Esophagus (tissue), 2 donors: ENCODE data around the gene MAST1. TPM values are rescaled to one million over a fixed set of nuclear protein-coding genes. Genes with fewer than 3 reads are reported as not detected.
A peak's percentile ranks its signal among the peaks of the same experiment; 100 is the strongest.
"Not testable (repeated sequence)": the region's sequence is repeated elsewhere in the genome, so short reads cannot be mapped to it uniquely, and the experiment has no call there.

Experiments
- H3K27ac ChIP-seq, 2 donors: one replicate each; pipeline ENCODE4 v1.5.1; 2013; ENCODE audit warnings: low read depth in 2 of 2, mild to moderate bottlenecking in 2 of 2, inconsistent platforms in 1 of 2, low read length in 1 of 2, moderate library complexity in 1 of 2
- H3K27me3 ChIP-seq, 2 donors: one replicate each; pipeline ENCODE4 v1.6.1; 2013; ENCODE audit warnings: low read length in 2 of 2, control low read depth in 1 of 2, mild to moderate bottlenecking in 1 of 2; ENCODE audit not compliant: insufficient read depth in 2 of 2, control insufficient read depth in 1 of 2
- H3K36me3 ChIP-seq, 2 donors: one replicate each; pipeline ENCODE4 v1.6.1; 2013; ENCODE audit warnings: low read length in 1 of 2; ENCODE audit not compliant: control insufficient read depth in 2 of 2, insufficient read depth in 2 of 2
- H3K4me1 ChIP-seq, 2 donors: one replicate each; pipeline ENCODE4 v1.6.1; 2013; ENCODE audit warnings: low read length in 1 of 2; ENCODE audit not compliant: control insufficient read depth in 2 of 2, insufficient read depth in 2 of 2
- H3K4me3 ChIP-seq, 2 donors: one replicate each; pipeline ENCODE4 v1.5.1; 2013; ENCODE audit warnings: low read length in 2 of 2, mild to moderate bottlenecking in 2 of 2, low read depth in 1 of 2, moderate library complexity in 1 of 2
- H3K9me3 ChIP-seq, 2 donors: one replicate each; pipeline ENCODE4 v1.6.1; 2013; ENCODE audit warnings: mild to moderate bottlenecking in 2 of 2, low read depth in 1 of 2, low read length in 1 of 2, moderate library complexity in 1 of 2; ENCODE audit not compliant: control insufficient read depth in 2 of 2, insufficient read depth in 1 of 2
- WGBS, 2 donors: extraction: QIAGEN DNeasy Blood & Tissue Kit; methylation state at CpG; one replicate each; pipeline ENCODE4 v1.1.7; 2013; 5-methylcytosine and 5-hydroxymethylcytosine counted together
- polyA plus RNA-seq, 2 donors: library from polyadenylated mRNA; stranded (reverse); fragments of 200-250 nt; gene quantifications; one replicate each; pipeline ENCODE4 v1.2.3, GENCODE V29; 2013
- donor health status: healthy with polysubstance abuse.
- donor health status: Bipolar disorder and iron deficiency.

MAST1 gene
- polyA plus RNA-seq, 2 donors, result 0.18 to 0.22 TPM

DNA sequence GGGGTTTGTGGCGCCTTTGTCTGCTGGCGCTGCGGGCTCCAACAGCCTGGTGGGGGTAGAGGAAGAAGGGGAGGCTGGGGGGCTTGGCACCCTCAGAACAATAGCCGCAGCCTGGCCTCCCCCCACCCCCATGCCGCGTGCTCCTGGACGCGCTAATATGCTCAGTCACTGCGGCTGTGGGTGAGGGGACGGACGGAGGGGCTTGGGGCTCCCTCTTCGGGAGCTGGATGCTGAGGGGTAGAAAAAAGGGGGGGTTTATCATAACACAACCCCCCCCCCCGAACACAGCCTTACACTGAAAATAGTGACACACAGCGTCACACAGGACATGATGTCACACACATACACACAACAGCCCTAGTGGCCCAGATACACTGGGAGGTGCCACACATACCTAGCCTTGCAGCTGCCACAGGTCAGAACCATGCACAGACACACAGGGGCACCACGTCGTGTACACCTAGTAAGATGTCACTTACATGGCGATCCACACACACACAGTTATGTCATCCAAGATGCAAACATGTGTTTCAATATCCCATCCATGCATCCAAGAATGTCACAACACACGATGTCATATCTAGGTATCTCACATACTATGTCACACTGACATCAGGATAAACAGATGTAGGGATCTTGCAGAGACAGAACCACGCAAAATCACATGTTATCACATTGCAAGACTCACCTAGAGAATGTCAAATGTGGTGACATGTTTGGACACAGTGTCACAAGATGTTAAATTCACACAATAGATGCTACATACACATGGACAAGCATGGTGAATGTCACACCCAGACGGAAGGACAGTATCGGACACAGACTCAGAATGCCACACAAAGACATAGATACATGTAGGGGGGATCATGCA, 806 bp downstream of the MAST1 start:
- Histone ChIP-seq H3K27me3 (peaks cover 0 to 24% of the 10 kb centered on the region in 2 donors), H3K4me3 (peak overlapping the region in 1 of 2 donors; percentile 40), H3K36me3 (no peaks in the 10 kb centered on the region), H3K27ac (no peak overlapping the region), H3K4me1 (peaks cover 6 to 16% of the 10 kb centered on the region in 2 donors), H3K9me3 (peaks cover 3 to 8% of the 10 kb centered on the region in 2 donors)
- WGBS, 2 donors, result 20 to 23% methylated on average over 18 to 21 of the region's 21 CpGs

- WGBS, 2 donors, result 24 to 25% methylated on average over 43 of the region's 43 CpGs
- no peaks in the 10 kb centered on the region for H3K36me3 ChIP-seq
- no peak overlapping the region for H3K27ac ChIP-seq
- peaks cover 4 to 11% of the 10 kb centered on the region in 2 donors for H3K4me1 ChIP-seq
- peak overlapping the region in 1 of 2 donors; percentile 0 for H3K4me3 ChIP-seq
- peaks cover 0 to 11% of the 10 kb centered on the region in 2 donors for H3K27me3 ChIP-seq
- peaks cover 3 to 8% of the 10 kb centered on the region in 2 donors for H3K9me3 ChIP-seq
Observed at GRCh38 chr19:12840091-12841079, 2.1 kb downstream of the MAST1 start.

DNA sequence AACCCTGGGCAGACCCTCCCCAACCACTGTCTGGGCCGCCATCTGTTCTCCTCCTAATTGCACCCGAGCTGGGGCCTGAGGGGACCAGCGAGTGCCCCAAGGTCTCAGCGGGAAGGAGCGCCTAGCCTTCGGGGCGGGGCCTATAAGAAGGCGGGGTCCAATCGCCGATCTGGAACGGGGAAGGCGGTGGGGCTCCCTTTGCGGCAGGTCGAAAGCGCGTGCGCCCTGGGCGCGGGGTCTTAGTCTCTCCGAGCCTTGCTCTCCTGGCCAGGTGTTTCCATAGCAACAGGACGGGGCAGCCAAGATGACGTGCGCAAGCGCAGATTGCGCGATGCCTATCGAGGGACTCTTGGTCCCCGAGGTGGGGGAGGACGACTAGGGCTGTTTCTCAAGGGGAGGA, 2.8 kb downstream of the MAST1 start:
- peaks cover 0 to 10% of the 10 kb centered on the region in 2 donors for H3K27me3 ChIP-seq
- H3K9me3 ChIP-seq, result peaks cover 3 to 8% of the 10 kb centered on the region in 2 donors
- peaks cover 4 to 10% of the 10 kb centered on the region in 2 donors for H3K4me1 ChIP-seq
- H3K27ac ChIP-seq, result no peak overlapping the region
- H3K36me3 ChIP-seq, result no peaks in the 10 kb centered on the region
- WGBS, 2 donors, result 4% methylated on average over 29 of the region's 29 CpGs
- no peak overlapping the region for H3K4me3 ChIP-seq

GRCh38 chr19:12842511-12842910, 4.2 kb downstream of the MAST1 start:
- Histone ChIP-seq H3K4me1 (peaks cover 8 to 10% of the 10 kb centered on the region in 2 donors), H3K27ac (no peak overlapping the region), H3K27me3 (peaks cover 0 to 7% of the 10 kb centered on the region in 2 donors), H3K9me3 (peaks cover 3 to 8% of the 10 kb centered on the region in 2 donors), H3K4me3 (no peak overlapping the region), H3K36me3 (no peaks in the 10 kb centered on the region)
- WGBS, 2 donors, result 87 to 92% methylated on average over 18 of the region's 18 CpGs

DNA sequence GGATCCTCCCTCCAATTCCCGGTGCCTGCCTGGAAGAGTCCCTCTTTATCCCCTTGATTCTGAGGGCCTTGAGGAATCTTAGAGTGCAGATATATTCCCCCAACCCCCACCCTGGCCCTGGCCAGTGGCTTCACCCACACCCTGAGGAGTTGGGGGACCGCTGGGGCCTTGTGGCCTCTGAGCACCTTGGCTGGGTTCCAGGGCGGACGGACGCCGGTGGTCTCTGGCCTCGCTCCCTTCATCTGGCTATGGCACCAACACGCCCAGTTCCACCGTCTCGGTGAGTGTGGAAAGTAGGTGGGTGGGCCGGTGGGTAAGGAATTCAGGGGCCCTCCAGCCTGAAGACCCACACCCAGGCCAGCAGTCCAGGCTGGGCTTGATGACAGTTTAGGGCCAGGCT, 5.0 kb downstream of the MAST1 start:
- Histone ChIP-seq H3K27ac (no peak overlapping the region), H3K36me3 (no peaks in the 10 kb centered on the region), H3K27me3 (peaks cover 0 to 7% of the 10 kb centered on the region in 2 donors), H3K4me1 (peaks cover 8 to 12% of the 10 kb centered on the region in 2 donors), H3K4me3 (no peak overlapping the region), H3K9me3 (peaks cover 3 to 8% of the 10 kb centered on the region in 2 donors)
- 82 to 85% methylated on average over 11 of the region's 11 CpGs for WGBS, 2 donors

GRCh38 chr19:12843999-12844732, 5.9 kb downstream of the MAST1 start:
- H3K4me1 ChIP-seq, result peaks cover 8% of the 10 kb centered on the region in 2 donors
- WGBS, 2 donors, result 76 to 78% methylated on average over 3 of the region's 3 CpGs
- no peak overlapping the region for H3K27ac ChIP-seq
- peaks cover 0 to 8% of the 10 kb centered on the region in 2 donors for H3K9me3 ChIP-seq
- H3K27me3 ChIP-seq, result peaks cover 0 to 3% of the 10 kb centered on the region in 2 donors
- no peaks in the 10 kb centered on the region for H3K36me3 ChIP-seq
- no peak overlapping the region for H3K4me3 ChIP-seq

- not testable (repeated sequence) for H3K4me1 ChIP-seq, H3K27ac ChIP-seq, H3K4me3 ChIP-seq, H3K27me3 ChIP-seq, H3K9me3 ChIP-seq, H3K36me3 ChIP-seq
- 77 to 81% methylated on average over 7 of the region's 7 CpGs for WGBS, 2 donors
Observed at GRCh38 chr19:12846613-12847012, 8.3 kb downstream of the MAST1 start.

GRCh38 chr19:12847159-12848139, 9.1 kb downstream of the MAST1 start:
- no peak overlapping the region for H3K27ac ChIP-seq
- no peaks in the 10 kb centered on the region for H3K9me3 ChIP-seq
- 11 to 12% methylated on average over 66 to 69 of the region's 69 CpGs for WGBS, 2 donors
- H3K4me1 ChIP-seq, result peaks cover 2 to 3% of the 10 kb centered on the region in 2 donors
- peak overlapping the region; percentile 6 to 30 for H3K4me3 ChIP-seq
- no peaks in the 10 kb centered on the region for H3K27me3 ChIP-seq
- H3K36me3 ChIP-seq, result no peaks in the 10 kb centered on the region
